VCaP (cell line): ENCODE measurements around the gene TUB.
A peak's percentile ranks its signal among the peaks of the same experiment; 100 is the strongest.

Experiments used
- H3K27ac ChIP-seq: fragments of 450-650 bp; 2 replicates; pipeline ENCODE4 v1.5.1; 2017
- TF ChIP-seq, protein P1 (sequence below): fragments of 450-650 bp; conservative IDR thresholded peaks from 2 replicates; pipeline ENCODE4 v1.5.1; 2017; ENCODE audit warnings: mild to moderate bottlenecking, moderate library complexity

The TUB gene

GRCh38 chr11:8082391-8083087 is 1.5 kb downstream of the TUB start:
- TF ChIP-seq, protein P1, sequence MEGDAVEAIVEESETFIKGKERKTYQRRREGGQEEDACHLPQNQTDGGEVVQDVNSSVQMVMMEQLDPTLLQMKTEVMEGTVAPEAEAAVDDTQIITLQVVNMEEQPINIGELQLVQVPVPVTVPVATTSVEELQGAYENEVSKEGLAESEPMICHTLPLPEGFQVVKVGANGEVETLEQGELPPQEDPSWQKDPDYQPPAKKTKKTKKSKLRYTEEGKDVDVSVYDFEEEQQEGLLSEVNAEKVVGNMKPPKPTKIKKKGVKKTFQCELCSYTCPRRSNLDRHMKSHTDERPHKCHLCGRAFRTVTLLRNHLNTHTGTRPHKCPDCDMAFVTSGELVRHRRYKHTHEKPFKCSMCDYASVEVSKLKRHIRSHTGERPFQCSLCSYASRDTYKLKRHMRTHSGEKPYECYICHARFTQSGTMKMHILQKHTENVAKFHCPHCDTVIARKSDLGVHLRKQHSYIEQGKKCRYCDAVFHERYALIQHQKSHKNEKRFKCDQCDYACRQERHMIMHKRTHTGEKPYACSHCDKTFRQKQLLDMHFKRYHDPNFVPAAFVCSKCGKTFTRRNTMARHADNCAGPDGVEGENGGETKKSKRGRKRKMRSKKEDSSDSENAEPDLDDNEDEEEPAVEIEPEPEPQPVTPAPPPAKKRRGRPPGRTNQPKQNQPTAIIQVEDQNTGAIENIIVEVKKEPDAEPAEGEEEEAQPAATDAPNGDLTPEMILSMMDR: no peak
- H3K27ac ChIP-seq: peak overlapping the region; percentile 77

DNA sequence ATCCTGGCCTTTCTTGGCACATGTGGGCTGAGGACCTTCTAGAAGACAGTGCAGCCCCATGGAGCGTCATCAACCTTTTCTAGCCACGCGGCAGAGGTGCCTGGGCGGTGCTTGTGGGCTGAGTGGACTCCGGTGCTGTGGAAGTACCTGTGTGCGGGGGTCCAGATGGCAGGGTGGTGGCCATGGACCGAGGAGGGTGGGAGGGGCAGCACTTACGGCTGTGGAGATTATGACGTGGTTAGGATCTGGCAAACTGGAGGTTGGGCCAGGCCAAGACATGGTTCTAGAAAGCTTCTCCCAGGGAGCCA is 2.0 kb downstream of the TUB start:
- no peak overlapping the region for H3K27ac ChIP-seq
- TF ChIP-seq, protein P1: no peak

DNA sequence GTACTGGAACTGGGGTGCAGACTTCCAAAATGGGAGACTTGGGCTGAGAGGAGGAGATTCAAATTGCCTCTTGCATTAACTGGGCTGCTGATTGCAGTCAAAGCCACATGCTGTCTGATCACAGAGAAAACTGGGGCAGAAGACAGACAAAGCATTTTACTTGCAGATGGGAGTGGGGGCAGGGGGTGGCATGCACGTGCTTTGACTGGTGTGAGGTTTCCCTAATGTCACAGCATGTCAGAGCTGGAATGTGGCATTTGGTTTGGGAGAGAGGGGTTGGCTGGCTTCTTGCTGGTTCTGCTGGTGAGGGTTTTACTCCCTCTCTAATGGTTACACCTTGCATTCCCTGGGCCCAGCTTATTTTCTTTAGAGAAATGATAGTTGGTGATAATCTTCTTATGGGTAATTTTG is 2.9 kb downstream of the TUB start:
- no peak overlapping the region for H3K27ac ChIP-seq
- TF ChIP-seq, protein P1: no peak

GRCh38 chr11:8084352-8084751 is 3.3 kb downstream of the TUB start:
- TF ChIP-seq, protein P1: no peak
- no peak overlapping the region for H3K27ac ChIP-seq

GRCh38 chr11:8085011-8085645 is 4.1 kb downstream of the TUB start:
- no peak overlapping the region for H3K27ac ChIP-seq
- TF ChIP-seq, protein P1: no peak

- H3K27ac ChIP-seq: no peak overlapping the region
- TF ChIP-seq, protein P1: no peak
These were observed 5.0 kb downstream of the TUB start for GRCh38 chr11:8086001-8086479.

- no peak overlapping the region for H3K27ac ChIP-seq
- TF ChIP-seq, protein P1: no peak
These were observed 5.6 kb downstream of the TUB start for GRCh38 chr11:8086571-8086970.
